Measurements from ENCODE around the gene MCF2L.
"Not testable (repeated sequence)": the region's sequence is repeated elsewhere in the genome, so short reads cannot be mapped to it uniquely, and the experiment has no call there.

Gene MCF2L

DNA sequence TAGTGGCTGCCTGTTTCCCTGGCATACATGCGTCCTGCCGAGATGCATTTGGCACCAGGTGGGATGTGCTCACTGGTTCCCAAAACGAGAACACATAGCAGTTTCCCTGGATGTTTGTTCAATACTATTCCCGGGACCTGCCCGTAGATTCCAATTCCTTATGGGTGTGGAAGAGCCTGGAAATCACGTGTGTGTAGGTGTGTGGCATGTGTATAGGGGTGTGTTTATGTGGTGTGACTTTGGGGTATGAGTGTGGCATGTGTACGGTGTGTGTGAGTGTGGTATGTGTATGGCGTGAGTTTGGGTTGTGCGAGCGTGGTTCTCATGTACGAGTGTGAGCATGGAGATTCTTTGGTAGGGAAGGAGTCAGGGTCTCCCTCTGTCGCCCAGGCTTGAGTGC, 133.7 kb downstream of the MCF2L start:
- Histone ChIP-seq H3K36me3 (ENCODE audit: control insufficient read depth, low read depth, low read length) (no peaks in the 10 kb centered on the region), H3K4me3 (ENCODE audit: low read length) (no peak overlapping the region), H3K27me3 (ENCODE audit: control insufficient read depth, insufficient read depth, low read length) (no peaks in the 10 kb centered on the region), H3K9ac (ENCODE audit: low read length) (no peak overlapping the region), H3K9me3 (ENCODE audit: control insufficient read depth, low read depth, low read length) (no peaks in the 10 kb centered on the region), H3K27ac (ENCODE audit: low read length) (no peak overlapping the region), H3K4me1 (ENCODE audit: control insufficient read depth, low read depth, low read length) (peaks cover 8% of the 10 kb centered on the region)

- peaks cover 2% of the 10 kb centered on the region for H3K27me3 ChIP-seq (ENCODE audit: control insufficient read depth, insufficient read depth, low read length)
- H3K4me3 ChIP-seq (ENCODE audit: low read length), result no peak overlapping the region
- H3K4me1 ChIP-seq (ENCODE audit: control insufficient read depth, low read depth, low read length), result peaks cover 8% of the 10 kb centered on the region
- H3K9ac ChIP-seq (ENCODE audit: low read length), result no peak overlapping the region
- H3K36me3 ChIP-seq (ENCODE audit: control insufficient read depth, low read depth, low read length), result no peaks in the 10 kb centered on the region
- no peaks in the 10 kb centered on the region for H3K9me3 ChIP-seq (ENCODE audit: control insufficient read depth, low read depth, low read length)
- no peak overlapping the region for H3K27ac ChIP-seq (ENCODE audit: low read length)
Observed at GRCh38 chr13:113103646-113104045, 134.6 kb downstream of the MCF2L start.

- Histone ChIP-seq H3K9ac (ENCODE audit: low read length) (no peak within 1 kb of the TSS), H3K27me3 (ENCODE audit: control insufficient read depth, insufficient read depth, low read length) (peaks cover 18% of the 10 kb centered on the region), H3K4me3 (ENCODE audit: low read length) (no peak within 1 kb of the TSS), H3K36me3 (ENCODE audit: control insufficient read depth, low read depth, low read length) (no peaks in the 10 kb centered on the region), H3K4me1 (ENCODE audit: control insufficient read depth, low read depth, low read length) (peaks cover 8% of the 10 kb centered on the region), H3K9me3 (ENCODE audit: control insufficient read depth, low read depth, low read length) (no peaks in the 10 kb centered on the region), H3K27ac (ENCODE audit: low read length) (no peak within 1 kb of the TSS)
Observed at GRCh38 chr13:113105032-113105920, 136.3 kb downstream of the MCF2L start, which contains the start of gene F7. Gene F7, plus strand, starts transcription at chr13:113105791. Its CDS starts 51 bp downstream, at chr13:113105842.

DNA sequence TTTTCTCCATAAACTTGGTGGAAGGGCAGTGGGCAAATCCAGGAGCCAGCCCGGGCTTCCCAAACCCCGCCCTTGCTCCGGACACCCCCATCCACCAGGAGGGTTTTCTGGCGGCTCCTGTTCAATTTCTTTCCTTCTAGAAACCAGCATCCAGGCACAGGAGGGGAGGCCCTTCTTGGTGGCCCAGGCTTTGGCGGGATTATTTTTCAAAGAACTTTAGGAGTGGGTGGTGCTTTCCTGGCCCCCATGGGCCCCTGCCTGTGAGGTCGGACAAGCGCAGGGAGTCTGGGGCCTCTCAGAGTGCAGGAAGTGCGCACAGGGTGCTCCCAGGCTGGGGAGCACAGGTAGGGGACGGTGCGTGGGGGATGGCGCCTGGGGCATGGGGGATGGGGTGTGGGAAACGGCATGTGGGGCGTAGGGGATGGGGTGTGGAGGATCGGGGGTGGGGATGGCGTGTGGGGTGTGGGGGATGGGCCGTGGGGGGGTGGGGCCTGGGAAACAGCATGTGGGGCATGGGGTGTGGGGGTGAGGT, 137.0 kb downstream of the MCF2L start:
- Histone ChIP-seq H3K9ac (ENCODE audit: low read length) (no peak overlapping the region), H3K36me3 (ENCODE audit: control insufficient read depth, low read depth, low read length) (no peaks in the 10 kb centered on the region)

DNA sequence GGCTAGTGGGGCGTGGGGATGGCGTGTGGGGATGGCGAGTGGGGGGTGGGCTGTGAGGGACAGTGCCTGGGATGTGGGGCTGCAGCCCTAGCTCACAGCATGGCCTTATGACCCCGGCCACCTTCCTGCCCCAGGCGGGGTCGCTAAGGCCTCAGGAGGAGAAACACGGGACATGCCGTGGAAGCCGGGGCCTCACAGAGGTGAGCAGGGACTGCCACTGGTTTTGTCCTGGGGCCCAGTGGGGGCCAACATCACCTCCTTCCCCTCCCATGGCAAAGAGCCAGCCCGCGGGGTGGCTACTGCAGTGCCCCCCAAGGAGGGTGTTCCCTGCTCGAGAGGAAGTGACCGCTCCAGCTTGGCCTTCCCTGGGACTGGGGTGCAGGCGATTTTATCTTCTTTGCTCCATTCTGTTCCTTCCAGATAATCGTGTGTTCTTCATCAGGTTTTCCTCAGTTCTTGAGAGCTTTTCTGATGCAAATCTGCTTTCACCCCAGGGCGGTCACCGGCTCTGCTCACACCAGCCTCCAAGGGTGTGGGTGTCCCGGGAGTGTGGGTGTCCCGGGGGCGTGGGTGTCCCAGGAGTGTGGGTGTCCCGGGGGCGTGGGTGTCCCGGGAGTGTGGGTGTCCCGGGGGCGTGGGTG, 137.8 kb downstream of the MCF2L start:
- Histone ChIP-seq H3K9me3 (ENCODE audit: control insufficient read depth, low read depth, low read length) (no peaks in the 10 kb centered on the region), H3K4me1 (ENCODE audit: control insufficient read depth, low read depth, low read length) (peaks cover 8% of the 10 kb centered on the region), H3K4me3 (ENCODE audit: low read length) (no peak overlapping the region), H3K27ac (ENCODE audit: low read length) (no peak overlapping the region), H3K36me3 (ENCODE audit: control insufficient read depth, low read depth, low read length) (no peaks in the 10 kb centered on the region), H3K9ac (ENCODE audit: low read length) (no peak overlapping the region), H3K27me3 (ENCODE audit: control insufficient read depth, insufficient read depth, low read length) (peaks cover 32% of the 10 kb centered on the region)

More for the DNA sequence above, 137.0 kb downstream of the MCF2L start:
- Histone ChIP-seq H3K4me1 (ENCODE audit: control insufficient read depth, low read depth, low read length) (peaks cover 8% of the 10 kb centered on the region), H3K9me3 (ENCODE audit: control insufficient read depth, low read depth, low read length) (no peaks in the 10 kb centered on the region), H3K27me3 (ENCODE audit: control insufficient read depth, insufficient read depth, low read length) (peaks cover 25% of the 10 kb centered on the region), H3K4me3 (ENCODE audit: low read length) (no peak overlapping the region), H3K27ac (ENCODE audit: low read length) (no peak overlapping the region)

GRCh38 chr13:113108521-113108920, 139.5 kb downstream of the MCF2L start:
- not testable (repeated sequence) for H3K9me3 ChIP-seq (ENCODE audit: control insufficient read depth, low read depth, low read length); H3K4me1 ChIP-seq (ENCODE audit: control insufficient read depth, low read depth, low read length); H3K27ac ChIP-seq (ENCODE audit: low read length); H3K4me3 ChIP-seq (ENCODE audit: low read length); H3K36me3 ChIP-seq (ENCODE audit: control insufficient read depth, low read depth, low read length); H3K9ac ChIP-seq (ENCODE audit: low read length)
- H3K27me3 ChIP-seq (ENCODE audit: control insufficient read depth, insufficient read depth, low read length), result peaks cover 41% of the 10 kb centered on the region

DNA sequence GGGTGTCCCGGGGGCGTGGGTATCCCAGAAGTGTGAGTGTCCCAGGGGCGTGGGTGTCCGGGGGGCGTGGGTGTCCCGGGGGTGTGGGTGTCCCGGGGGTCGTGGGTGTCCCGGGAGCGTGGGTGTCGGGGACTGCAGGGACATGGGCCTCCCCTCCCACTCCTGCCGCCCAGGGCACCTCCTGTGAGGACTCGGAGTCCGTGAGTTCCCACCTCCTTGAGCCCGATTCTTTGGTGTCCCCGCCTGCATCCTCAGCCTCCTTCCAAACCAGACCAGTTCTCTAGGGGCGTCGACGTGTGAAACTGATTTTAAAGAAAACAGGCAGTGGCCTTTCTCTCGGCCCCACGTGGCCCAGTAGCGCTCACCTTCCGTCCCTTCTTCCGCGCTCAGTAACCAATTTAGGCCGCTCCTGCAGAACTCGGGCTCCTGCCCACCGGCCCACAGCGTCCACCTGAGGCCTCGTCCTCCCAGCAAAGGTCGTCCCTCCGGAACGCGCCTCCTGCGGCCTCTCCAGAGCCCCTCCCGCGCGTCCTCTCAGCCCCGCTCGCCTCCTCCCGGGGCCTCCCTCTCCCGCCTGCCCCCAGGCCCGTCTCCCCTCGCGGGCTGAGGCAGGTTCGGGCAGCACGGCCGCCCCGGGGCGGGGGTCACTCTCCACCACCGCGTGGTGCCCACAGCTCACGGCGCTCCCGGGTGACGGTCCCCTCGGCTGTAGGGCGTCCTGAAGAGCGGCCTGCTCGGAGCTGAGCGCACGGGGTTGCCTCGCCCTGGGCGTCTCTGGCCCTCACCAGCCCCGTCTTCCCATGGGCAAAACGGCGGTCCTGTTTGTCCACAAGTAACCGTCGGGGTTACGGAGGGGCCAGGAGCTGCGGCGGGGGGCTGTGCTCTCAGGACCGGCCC, 140.4 kb downstream of the MCF2L start:
- peaks cover 8% of the 10 kb centered on the region for H3K4me1 ChIP-seq (ENCODE audit: control insufficient read depth, low read depth, low read length)
- no peaks in the 10 kb centered on the region for H3K9me3 ChIP-seq (ENCODE audit: control insufficient read depth, low read depth, low read length)
- H3K27ac ChIP-seq (ENCODE audit: low read length), result no peak overlapping the region
- no peaks in the 10 kb centered on the region for H3K36me3 ChIP-seq (ENCODE audit: control insufficient read depth, low read depth, low read length)
- peak overlapping the region; percentile 44 for H3K4me3 ChIP-seq (ENCODE audit: low read length)
- H3K27me3 ChIP-seq (ENCODE audit: control insufficient read depth, insufficient read depth, low read length), result peaks cover 41% of the 10 kb centered on the region
- no peak overlapping the region for H3K9ac ChIP-seq (ENCODE audit: low read length)

DNA sequence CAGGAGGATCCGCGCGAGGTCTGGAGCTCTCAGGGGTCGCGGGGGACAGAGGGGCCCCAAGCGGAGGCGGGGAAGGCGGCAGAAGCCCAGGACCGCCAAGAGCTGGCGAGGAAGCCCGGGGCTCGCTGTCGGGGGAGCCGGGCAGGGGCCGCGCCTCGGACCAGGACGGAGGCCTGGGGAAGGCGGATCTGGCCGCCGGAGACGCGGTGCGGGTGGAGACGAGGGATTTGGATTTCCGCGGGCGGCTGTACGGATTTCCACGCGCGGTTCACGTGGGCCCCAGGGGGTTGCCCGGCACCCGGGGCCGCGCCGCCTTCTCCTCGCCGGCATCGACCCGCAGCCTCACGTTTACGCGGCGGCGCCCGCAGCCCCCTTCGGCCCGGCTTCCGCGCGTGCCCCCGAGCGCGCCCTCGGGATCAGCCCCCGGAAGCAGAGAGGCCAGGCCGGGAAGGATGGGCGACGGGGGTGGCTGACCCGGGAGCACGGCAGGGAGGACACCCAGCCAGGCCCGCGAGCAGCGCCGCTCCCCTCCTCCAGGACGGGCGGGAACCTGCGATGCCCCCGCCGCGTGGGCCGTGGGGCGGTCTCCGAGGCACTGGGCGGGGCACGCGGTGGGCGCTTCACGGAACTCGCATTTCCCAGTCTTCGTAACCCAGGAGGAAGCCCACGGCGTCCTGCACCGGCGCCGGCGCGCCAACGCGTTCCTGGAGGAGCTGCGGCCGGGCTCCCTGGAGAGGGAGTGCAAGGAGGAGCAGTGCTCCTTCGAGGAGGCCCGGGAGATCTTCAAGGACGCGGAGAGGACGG, 141.2 kb downstream of the MCF2L start:
- Histone ChIP-seq H3K27me3 (ENCODE audit: control insufficient read depth, insufficient read depth, low read length) (peaks cover 41% of the 10 kb centered on the region), H3K4me1 (ENCODE audit: control insufficient read depth, low read depth, low read length) (peaks cover 7% of the 10 kb centered on the region), H3K9me3 (ENCODE audit: control insufficient read depth, low read depth, low read length) (no peaks in the 10 kb centered on the region), H3K4me3 (ENCODE audit: low read length) (peak overlapping the region; percentile 44), H3K27ac (ENCODE audit: low read length) (no peak overlapping the region), H3K9ac (ENCODE audit: low read length) (no peak overlapping the region), H3K36me3 (ENCODE audit: control insufficient read depth, low read depth, low read length) (no peaks in the 10 kb centered on the region)

GRCh38 chr13:113110852-113111315, 141.9 kb downstream of the MCF2L start:
- no peaks in the 10 kb centered on the region for H3K9me3 ChIP-seq (ENCODE audit: control insufficient read depth, low read depth, low read length)
- no peak overlapping the region for H3K9ac ChIP-seq (ENCODE audit: low read length)
- peaks cover 41% of the 10 kb centered on the region for H3K27me3 ChIP-seq (ENCODE audit: control insufficient read depth, insufficient read depth, low read length)
- H3K36me3 ChIP-seq (ENCODE audit: control insufficient read depth, low read depth, low read length), result no peaks in the 10 kb centered on the region
- peak overlapping the region; percentile 44 for H3K4me3 ChIP-seq (ENCODE audit: low read length)
- peaks cover under 1% of the 10 kb centered on the region for H3K4me1 ChIP-seq (ENCODE audit: control insufficient read depth, low read depth, low read length)
- no peak overlapping the region for H3K27ac ChIP-seq (ENCODE audit: low read length)

DNA sequence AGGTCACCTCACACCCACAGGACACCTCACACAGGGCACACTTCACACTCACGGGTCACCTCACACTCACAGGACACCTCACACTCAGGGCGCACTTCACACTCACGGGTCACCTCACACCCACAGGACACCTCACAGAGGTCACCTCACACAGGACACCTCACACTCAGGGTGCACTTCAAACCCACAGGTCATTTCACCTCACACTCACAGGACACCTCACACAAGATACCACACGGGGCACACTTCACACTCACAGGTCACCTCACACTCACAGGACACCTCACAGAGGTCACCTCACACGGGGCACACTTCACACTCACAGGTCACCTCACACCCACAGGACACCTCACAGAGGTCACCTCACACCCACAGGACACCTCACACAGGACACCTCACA, 142.8 kb downstream of the MCF2L start:
- H3K4me1 ChIP-seq (ENCODE audit: control insufficient read depth, low read depth, low read length); H3K27ac ChIP-seq (ENCODE audit: low read length); H3K36me3 ChIP-seq (ENCODE audit: control insufficient read depth, low read depth, low read length); H3K9me3 ChIP-seq (ENCODE audit: control insufficient read depth, low read depth, low read length); H3K4me3 ChIP-seq (ENCODE audit: low read length); H3K9ac ChIP-seq (ENCODE audit: low read length): not testable (repeated sequence)
- peaks cover 41% of the 10 kb centered on the region for H3K27me3 ChIP-seq (ENCODE audit: control insufficient read depth, insufficient read depth, low read length)

Data from iPS-18a (cell line).